GM12878 (cell line): Measurements from ENCODE around the gene JAKMIP1. TPM values are rescaled to one million over a fixed set of nuclear protein-coding genes. Genes with fewer than 3 reads are reported as not detected.

ENCODE experiments used
- ATAC-seq: fragments of 200-7000 bp; cut with Tn5 transposase; 3 replicates; pipeline ENCODE4 v1.9.1; 2020; ENCODE audit warnings: mild to moderate bottlenecking, moderate library complexity
- BruUV-seq: library from RNA; stranded (reverse); fragments of 400-500 nt; replicated peaks from 2 replicates; lab custom pipeline; 2021; lab: Mats Ljungman, UMichigan
- CTCF ChIA-PET: fragments of 300-600 bp; sonication (Branson Sonifier 250); formaldehyde crosslinking; extraction: SDS; loops from one replicate; lab custom pipeline; 2021; ENCODE audit warnings: inconsistent platforms; lab: Yijun Ruan, JAX
- POLR2A ChIA-PET: fragments of 350-600 bp; formaldehyde crosslinking; extraction: SDS; loops from one replicate; lab custom pipeline; 2021; ENCODE audit warnings: inconsistent platforms; lab: Charles Lee
- RAD21 ChIA-PET: fragments of 300-600 bp; sonication (Branson Sonifier 250); formaldehyde crosslinking; loops from one replicate; lab custom pipeline; 2023; ENCODE audit warnings: antibody characterized with exemption; ENCODE audit not compliant: unreplicated experiment; lab: Charles Lee
- SMC1A ChIA-PET: fragments of 300-600 bp; sonication (Branson Sonifier 250); formaldehyde crosslinking; loops from one replicate; lab custom pipeline; 2023; ENCODE audit not compliant: unreplicated experiment, uncharacterized antibody; lab: Charles Lee
- DNase-seq: peaks from one replicate; pipeline ENCODE4 v3.0.0-alpha.2; 2011; ENCODE audit warnings: low read depth, low spot score
- FAIRE-seq: peaks from 3 replicates; lab custom pipeline; 2011; peaks lifted over from hg19 to GRCh38; lab: Jason Lieb, UNC
- H2AFZ ChIP-seq: 2 replicates; pipeline ENCODE4 v1.6.0; 2011; ENCODE audit warnings: low read depth, low read length, control low read depth; ENCODE audit not compliant: control insufficient read depth
- H3K27ac ChIP-seq: 2 replicates; pipeline ENCODE4 v1.5.1; 2011; ENCODE audit warnings: control low read depth; ENCODE audit not compliant: control insufficient read depth, insufficient read depth
- H3K27me3 ChIP-seq, 2 experiments: replicated peaks in 1 of 2; 2 replicates each; pipeline versions ENCODE4 v1.6.0 to v1.6.1; 2011; ENCODE audit warnings: low read length in 1 of 2; ENCODE audit not compliant: control insufficient read depth in 2 of 2, insufficient read depth in 2 of 2
- H3K36me3 ChIP-seq, 2 experiments: 2 replicates each; pipeline ENCODE4 v1.5.1; 2011; ENCODE audit warnings: low read length in 1 of 2; ENCODE audit not compliant: control insufficient read depth in 2 of 2, insufficient read depth in 2 of 2
- H3K4me1 ChIP-seq: 2 replicates; pipeline ENCODE4 v1.6.1; 2011; ENCODE audit warnings: mild to moderate bottlenecking, low read length, moderate library complexity, mixed read lengths; ENCODE audit not compliant: control insufficient read depth, insufficient read depth
- H3K4me2 ChIP-seq: 2 replicates; pipeline ENCODE4 v1.6.0; 2011; ENCODE audit warnings: control low read depth; ENCODE audit not compliant: control insufficient read depth, insufficient read depth
- H3K4me3 ChIP-seq: fragments of 200-600 bp; sonication (generic); 2 replicates; pipeline ENCODE4 v1.5.1; 2016
- H3K79me2 ChIP-seq: 2 replicates; pipeline ENCODE4 v1.6.0; 2011; ENCODE audit warnings: low read length; ENCODE audit not compliant: control insufficient read depth, insufficient read depth
- H3K9ac ChIP-seq: 2 replicates; pipeline ENCODE4 v1.8.0; 2011; ENCODE audit warnings: low read length, control low read depth, mixed read lengths; ENCODE audit not compliant: control insufficient read depth, insufficient read depth
- H3K9me3 ChIP-seq: replicated peaks from 3 replicates; pipeline ENCODE4 v1.5.1; 2011; ENCODE audit warnings: mild to moderate bottlenecking, low read length; ENCODE audit not compliant: control insufficient read depth, insufficient read depth
- H4K20me1 ChIP-seq: 2 replicates; pipeline ENCODE4 v1.6.0; 2011; ENCODE audit not compliant: control insufficient read depth, insufficient read depth
- ATF7 ChIP-seq: fragments of 450-650 bp; IDR thresholded peaks from 2 replicates; pipeline ENCODE4 v1.6.1; 2016; ENCODE audit warnings: low read depth, mild to moderate bottlenecking
- BCL11A ChIP-seq: IDR thresholded peaks from 2 replicates; pipeline ENCODE4 v1.6.1; 2011; ENCODE audit warnings: low read depth, low read length
- FOS ChIP-seq: IDR thresholded peaks from 3 replicates; pipeline ENCODE4 v1.6.1; 2011; ENCODE audit warnings: borderline replicate concordance; ENCODE audit not compliant: insufficient read length; ENCODE audit errors: extremely low read depth
- GATAD2B ChIP-seq: fragments of 450-650 bp; conservative IDR thresholded peaks from 2 replicates; pipeline ENCODE4 v1.6.1; 2017; ENCODE audit warnings: low read depth, mild to moderate bottlenecking, moderate library complexity
- IKZF1 ChIP-seq: fragments of 450-650 bp; conservative IDR thresholded peaks from 2 replicates; pipeline ENCODE4 v1.6.1; 2017; ENCODE audit warnings: antibody characterized with exemption, mild to moderate bottlenecking
- MXI1 ChIP-seq: fragments of 150-350 bp; IDR thresholded peaks from 2 replicates; pipeline ENCODE4 v1.6.1; 2011; ENCODE audit warnings: low read depth, mild to moderate bottlenecking, inconsistent platforms, low read length, improper control_type of control experiment
- PAX5 ChIP-seq: IDR thresholded peaks from 2 replicates; pipeline ENCODE4 v1.6.1; 2011; ENCODE audit warnings: low read depth, low read length, borderline replicate concordance
- RELA ChIP-seq: fragments of 450-650 bp; IDR thresholded peaks from 2 replicates; pipeline ENCODE4 v1.8.0; 2014; ENCODE audit warnings: borderline replicate concordance; ENCODE audit not compliant: partially characterized antibody
- RFX5 ChIP-seq: IDR thresholded peaks from 2 replicates; pipeline ENCODE4 v1.6.1; 2011; ENCODE audit warnings: low read depth, low read length, improper control_type of control experiment
- TCF12 ChIP-seq: IDR thresholded peaks from 2 replicates; pipeline ENCODE4 v1.6.1; 2011; ENCODE audit warnings: low read depth, mild to moderate bottlenecking, low read length
- ZNF217 ChIP-seq: fragments of 450-650 bp; IDR thresholded peaks from 2 replicates; pipeline ENCODE4 v1.6.1; 2017; ENCODE audit warnings: antibody characterized with exemption, mild to moderate bottlenecking
- ZSCAN29 ChIP-seq: fragments of 450-650 bp; IDR thresholded peaks from 2 replicates; pipeline ENCODE4 v1.6.1; 2017; ENCODE audit warnings: mild to moderate bottlenecking, moderate library complexity
- WGBS: methylation state at CpG from one replicate; pipeline ENCODE4 v1.1.6; 2016; ENCODE audit warnings: low lambda C conversion rate; ENCODE audit not compliant: insufficient replicate concordance, insufficient coverage; ENCODE audit errors: missing lambda C conversion rate; 5-methylcytosine and 5-hydroxymethylcytosine counted together
- in situ Hi-C: fragments of 300-500 bp; cut with MboI; formaldehyde crosslinking; loops from 9 replicates; pipeline ENCODE4 v1.14.3; 2018; ENCODE audit warnings: mixed read lengths
- intact Hi-C: fragments of 100-400 bp; cut with micrococcal nuclease; formaldehyde crosslinking; loops from one replicate; pipeline ENCODE4 v1.14.2; 2022; ENCODE audit not compliant: unreplicated experiment
- polyA plus RNA-seq, 11 experiments: library from polyadenylated mRNA; depleted of rRNA in 4 of 11; unstranded in 6 of 11; stranded (reverse) in 5 of 11; fragments of >200 nt; fragmentation: Nextera tagmentation in 4 of 11; fragmentation: Illumina TruSeq in 1 of 11; extraction: Ambion mirVana in 4 of 11; extraction: Trizol in 1 of 11; gene quantifications; 1 replicate in 1 of 11; 2 replicates in 10 of 11; pipeline versions ENCODE4 v1.2.1 to v1.2.3, GENCODE V29; 2011 to 2016; ENCODE audit warnings: inconsistent platforms in 2 of 11, missing spikeins in 2 of 11, low read depth in 1 of 11
- total RNA-seq, 4 experiments: library from RNA; depleted of rRNA in 3 of 4; stranded (reverse); fragments of >200 nt in 3 of 4; fragmentation: Illumina TruSeq in 1 of 4; extraction: Trizol in 1 of 4; gene quantifications; 2 replicates each; pipeline versions ENCODE4 v1.2.1 to v1.2.3, GENCODE V29; 2013 to 2021
- TF ChIP-seq, protein P1 (sequence below): IDR thresholded peaks from 2 replicates; pipeline ENCODE4 v1.6.1; 2012; ENCODE audit warnings: low read depth, low read length, improper control_type of control experiment
- TF ChIP-seq, protein P2 (sequence below): fragments of 450-650 bp; IDR thresholded peaks from 2 replicates; pipeline ENCODE4 v1.6.1; 2017; ENCODE audit warnings: mild to moderate bottlenecking, moderate library complexity
- TF ChIP-seq, protein P3 (sequence below): IDR thresholded peaks from 2 replicates; pipeline ENCODE4 v1.6.1; 2011; ENCODE audit warnings: mild to moderate bottlenecking, low read depth, low read length, moderate library complexity; ENCODE audit not compliant: insufficient replicate concordance

JAKMIP1 gene
- total and polyA plus RNA-seq, 10 of the 15 experiments (the other 5 are each of a cell fraction or from before 2014, with no cell fraction given) = 0.52 to 16.7 (median 12.3) TPM

DNA sequence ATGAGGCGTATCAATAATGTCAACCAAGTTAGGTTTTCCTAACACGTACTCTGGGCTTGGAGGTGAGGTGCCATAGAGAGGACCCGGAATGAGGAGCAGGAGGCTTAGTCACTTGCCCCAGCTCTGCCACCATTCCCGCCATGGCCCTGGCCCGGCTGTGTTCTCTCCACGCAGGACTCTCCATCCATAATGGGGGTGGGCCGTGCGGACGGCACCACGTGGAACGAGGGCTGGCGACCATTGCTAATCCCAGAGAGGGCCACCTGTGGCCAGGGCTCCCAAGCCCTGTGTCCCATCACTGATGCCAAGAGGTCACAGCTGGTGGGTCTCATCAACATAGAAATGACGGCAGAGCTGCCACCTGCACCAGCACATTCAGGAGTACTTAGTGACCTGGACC, 76.4 kb downstream of the JAKMIP1 start:
- no TSS peak for BruUV-seq
- ChIA-PET SMC1A (no interaction called here), POLR2A (no interaction called here), RAD21 (no interaction called here), CTCF (no interaction called here)
- H2AFZ ChIP-seq = no peak overlapping the region
- H4K20me1 ChIP-seq = no peaks in the 10 kb centered on the region
- H3K27me3 ChIP-seq = no peaks in the 10 kb centered on the region
- H3K4me1 ChIP-seq = no peaks in the 10 kb centered on the region
- WGBS = 93% methylated on average over 13 of the region's 13 CpGs
- no peak overlapping the region for H3K27ac ChIP-seq
- no peak overlapping the region for H3K4me2 ChIP-seq
- in situ Hi-C loops (no loop called here), intact Hi-C loops (no loop called here)
- H3K36me3 ChIP-seq = no peaks in the 10 kb centered on the region
- no peak overlapping the region for H3K4me3 ChIP-seq
- FAIRE-seq (no peak), ATAC-seq (no peak), DNase-seq (no peak)
- H3K9ac ChIP-seq = no peak overlapping the region
- H3K79me2 ChIP-seq = no peaks in the 10 kb centered on the region
- H3K9me3 ChIP-seq = no peaks in the 10 kb centered on the region
- TF ChIP-seq TCF12 = no peak
- no peak for TF ChIP-seq IKZF1
- TF ChIP-seq RELA = no peak
- no peak for TF ChIP-seq FOS
- no peak for TF ChIP-seq ZSCAN29
- no peak for TF ChIP-seq PAX5
- TF ChIP-seq, protein P1, sequence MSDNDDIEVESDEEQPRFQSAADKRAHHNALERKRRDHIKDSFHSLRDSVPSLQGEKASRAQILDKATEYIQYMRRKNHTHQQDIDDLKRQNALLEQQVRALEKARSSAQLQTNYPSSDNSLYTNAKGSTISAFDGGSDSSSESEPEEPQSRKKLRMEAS = no peak
- no peak for TF ChIP-seq MXI1

DNA sequence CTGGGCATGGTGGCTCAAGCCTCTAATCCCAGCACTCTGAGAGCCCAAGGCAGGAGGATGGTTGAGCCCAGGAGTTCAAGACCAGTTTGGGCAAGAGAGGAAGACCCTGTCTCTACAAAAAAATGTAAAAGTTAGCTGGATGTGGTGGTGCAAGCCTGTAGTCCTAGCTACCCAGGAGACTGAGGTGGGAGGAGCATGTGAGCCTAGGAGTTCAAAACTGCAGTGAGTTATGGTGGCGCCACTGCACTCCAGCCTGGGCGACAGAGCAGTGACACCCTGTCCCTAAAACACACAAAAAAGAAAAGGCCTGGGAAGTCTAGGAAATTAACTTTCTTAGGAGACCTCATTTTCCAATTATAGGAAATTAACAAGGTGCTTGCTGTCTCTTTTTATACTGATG, 76.8 kb downstream of the JAKMIP1 start:
- SMC1A ChIA-PET = no interaction called here
- Histone ChIP-seq H2AFZ (no peak overlapping the region), H3K4me1 (no peaks in the 10 kb centered on the region), H3K79me2 (no peaks in the 10 kb centered on the region), H3K4me3 (no peak overlapping the region), H3K9me3 (no peaks in the 10 kb centered on the region), H3K27ac (no peak overlapping the region), H3K27me3 (no peaks in the 10 kb centered on the region), H3K36me3 (no peaks in the 10 kb centered on the region), H4K20me1 (no peaks in the 10 kb centered on the region), H3K4me2 (no peak overlapping the region), H3K9ac (no peak overlapping the region)
- ATAC-seq (no peak), FAIRE-seq (no peak), DNase-seq (no peak)
- RAD21 ChIA-PET = no interaction called here
- POLR2A ChIA-PET = no interaction called here
- intact Hi-C loops (no loop called here), in situ Hi-C loops (no loop called here)
- CTCF ChIA-PET = no interaction called here
- WGBS = 86% methylated on average over 2 of the region's 2 CpGs
- no TSS peak for BruUV-seq
- TF ChIP-seq BCL11A = no peak
- TF ChIP-seq ATF7 = no peak
- TF ChIP-seq, protein P2, sequence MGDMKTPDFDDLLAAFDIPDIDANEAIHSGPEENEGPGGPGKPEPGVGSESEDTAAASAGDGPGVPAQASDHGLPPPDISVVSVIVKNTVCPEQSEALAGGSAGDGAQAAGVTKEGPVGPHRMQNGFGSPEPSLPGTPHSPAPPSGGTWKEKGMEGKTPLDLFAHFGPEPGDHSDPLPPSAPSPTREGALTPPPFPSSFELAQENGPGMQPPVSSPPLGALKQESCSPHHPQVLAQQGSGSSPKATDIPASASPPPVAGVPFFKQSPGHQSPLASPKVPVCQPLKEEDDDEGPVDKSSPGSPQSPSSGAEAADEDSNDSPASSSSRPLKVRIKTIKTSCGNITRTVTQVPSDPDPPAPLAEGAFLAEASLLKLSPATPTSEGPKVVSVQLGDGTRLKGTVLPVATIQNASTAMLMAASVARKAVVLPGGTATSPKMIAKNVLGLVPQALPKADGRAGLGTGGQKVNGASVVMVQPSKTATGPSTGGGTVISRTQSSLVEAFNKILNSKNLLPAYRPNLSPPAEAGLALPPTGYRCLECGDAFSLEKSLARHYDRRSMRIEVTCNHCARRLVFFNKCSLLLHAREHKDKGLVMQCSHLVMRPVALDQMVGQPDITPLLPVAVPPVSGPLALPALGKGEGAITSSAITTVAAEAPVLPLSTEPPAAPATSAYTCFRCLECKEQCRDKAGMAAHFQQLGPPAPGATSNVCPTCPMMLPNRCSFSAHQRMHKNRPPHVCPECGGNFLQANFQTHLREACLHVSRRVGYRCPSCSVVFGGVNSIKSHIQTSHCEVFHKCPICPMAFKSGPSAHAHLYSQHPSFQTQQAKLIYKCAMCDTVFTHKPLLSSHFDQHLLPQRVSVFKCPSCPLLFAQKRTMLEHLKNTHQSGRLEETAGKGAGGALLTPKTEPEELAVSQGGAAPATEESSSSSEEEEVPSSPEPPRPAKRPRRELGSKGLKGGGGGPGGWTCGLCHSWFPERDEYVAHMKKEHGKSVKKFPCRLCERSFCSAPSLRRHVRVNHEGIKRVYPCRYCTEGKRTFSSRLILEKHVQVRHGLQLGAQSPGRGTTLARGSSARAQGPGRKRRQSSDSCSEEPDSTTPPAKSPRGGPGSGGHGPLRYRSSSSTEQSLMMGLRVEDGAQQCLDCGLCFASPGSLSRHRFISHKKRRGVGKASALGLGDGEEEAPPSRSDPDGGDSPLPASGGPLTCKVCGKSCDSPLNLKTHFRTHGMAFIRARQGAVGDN = no peak
- no peak for TF ChIP-seq GATAD2B
- TF ChIP-seq RFX5 = no peak
- TF ChIP-seq, protein P3, sequence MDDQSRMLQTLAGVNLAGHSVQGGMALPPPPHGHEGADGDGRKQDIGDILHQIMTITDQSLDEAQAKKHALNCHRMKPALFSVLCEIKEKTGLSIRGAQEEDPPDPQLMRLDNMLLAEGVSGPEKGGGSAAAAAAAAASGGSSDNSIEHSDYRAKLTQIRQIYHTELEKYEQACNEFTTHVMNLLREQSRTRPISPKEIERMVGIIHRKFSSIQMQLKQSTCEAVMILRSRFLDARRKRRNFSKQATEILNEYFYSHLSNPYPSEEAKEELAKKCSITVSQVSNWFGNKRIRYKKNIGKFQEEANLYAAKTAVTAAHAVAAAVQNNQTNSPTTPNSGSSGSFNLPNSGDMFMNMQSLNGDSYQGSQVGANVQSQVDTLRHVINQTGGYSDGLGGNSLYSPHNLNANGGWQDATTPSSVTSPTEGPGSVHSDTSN = no peak
- TF ChIP-seq ZNF217 = no peak
